Coronary artery (tissue), 2 donors: ENCODE results near the gene SAE1.

Experiments used
- DNase-seq: peaks from one replicate; pipeline ENCODE4 v3.0.0-alpha.2; 2017; ENCODE audit warnings: low spot score
- H3K27ac ChIP-seq, 2 donors: fragments of 200-600 bp; sonication (generic); one replicate each; pipeline ENCODE4 v1.5.1; 2016 to 2019
- H3K4me3 ChIP-seq: fragments of 200-600 bp; sonication (generic); 2 replicates; pipeline ENCODE4 v1.5.1; 2016; ENCODE audit warnings: mild to moderate bottlenecking, moderate library complexity
- TF ChIP-seq, protein P1 (sequence below): fragments of 200-600 bp; sonication (generic); IDR thresholded peaks from one replicate; pipeline ENCODE4 v1.5.1; 2019; ENCODE audit warnings: antibody characterized with exemption

SAE1 gene

DNA sequence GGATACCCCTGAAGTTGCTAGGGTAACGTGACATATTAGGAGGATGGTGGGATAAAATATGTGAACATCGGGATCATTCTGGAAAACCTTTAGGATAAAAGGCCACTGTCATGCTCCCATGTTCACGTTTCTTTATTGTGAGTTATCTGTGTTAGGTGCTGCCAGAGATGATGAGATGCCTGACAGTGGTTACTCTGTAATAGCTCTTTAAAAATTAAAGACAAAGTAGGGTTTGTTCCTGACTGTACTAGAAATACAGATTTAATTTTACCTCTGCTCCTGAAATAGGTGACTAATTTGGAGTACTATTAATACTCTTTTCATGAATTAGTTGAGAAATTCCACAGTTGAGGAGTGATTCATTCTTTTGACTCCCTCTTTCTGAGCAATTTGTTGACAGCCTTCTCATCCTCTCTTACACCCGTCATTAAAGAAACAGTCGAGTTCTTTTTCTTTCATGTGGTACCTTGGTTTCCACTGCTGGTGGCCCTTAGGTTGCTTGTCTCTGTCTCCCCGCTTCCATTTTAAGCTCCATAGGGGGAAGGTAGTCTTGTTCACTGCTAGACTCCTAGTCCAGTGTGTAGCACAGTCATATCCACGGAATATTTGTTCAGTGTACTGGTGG is 28.4 kb downstream of the SAE1 start:
- DNase-seq = no peak
- peak overlapping the region; percentile 52 to 79 for H3K27ac ChIP-seq

DNA sequence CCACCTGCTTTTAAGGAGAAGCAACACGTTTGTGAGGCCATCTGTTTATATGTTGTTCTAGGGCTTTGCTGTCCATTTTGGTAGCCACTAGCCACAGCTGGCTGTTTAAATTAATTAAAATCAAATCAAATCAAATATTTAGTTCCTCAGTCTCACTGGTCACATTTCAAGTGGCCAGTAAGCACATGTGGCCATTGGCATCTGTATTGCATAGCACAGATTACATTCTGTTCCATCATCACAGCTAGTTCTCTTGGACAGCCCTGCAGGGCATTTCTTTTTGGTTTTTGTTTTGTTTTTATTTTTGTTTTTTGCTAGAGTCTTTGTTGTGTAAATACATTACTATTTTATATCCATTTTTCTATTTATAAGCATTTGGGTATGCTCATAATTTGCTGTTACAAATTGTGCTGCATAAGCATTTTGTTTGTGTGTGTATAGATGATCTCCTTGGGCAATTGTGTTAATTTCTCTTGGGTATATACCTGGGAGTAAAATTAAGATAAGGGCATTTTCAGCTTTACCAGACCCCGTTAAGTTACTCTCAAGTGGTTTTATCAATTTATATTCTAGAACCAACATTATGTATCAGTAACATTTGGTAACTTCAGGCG is 31.3 kb downstream of the SAE1 start:
- Histone ChIP-seq H3K27ac (no peak overlapping the region), H3K4me3 (no peak overlapping the region)
- DNase-seq = no peak
- TF ChIP-seq, protein P1, sequence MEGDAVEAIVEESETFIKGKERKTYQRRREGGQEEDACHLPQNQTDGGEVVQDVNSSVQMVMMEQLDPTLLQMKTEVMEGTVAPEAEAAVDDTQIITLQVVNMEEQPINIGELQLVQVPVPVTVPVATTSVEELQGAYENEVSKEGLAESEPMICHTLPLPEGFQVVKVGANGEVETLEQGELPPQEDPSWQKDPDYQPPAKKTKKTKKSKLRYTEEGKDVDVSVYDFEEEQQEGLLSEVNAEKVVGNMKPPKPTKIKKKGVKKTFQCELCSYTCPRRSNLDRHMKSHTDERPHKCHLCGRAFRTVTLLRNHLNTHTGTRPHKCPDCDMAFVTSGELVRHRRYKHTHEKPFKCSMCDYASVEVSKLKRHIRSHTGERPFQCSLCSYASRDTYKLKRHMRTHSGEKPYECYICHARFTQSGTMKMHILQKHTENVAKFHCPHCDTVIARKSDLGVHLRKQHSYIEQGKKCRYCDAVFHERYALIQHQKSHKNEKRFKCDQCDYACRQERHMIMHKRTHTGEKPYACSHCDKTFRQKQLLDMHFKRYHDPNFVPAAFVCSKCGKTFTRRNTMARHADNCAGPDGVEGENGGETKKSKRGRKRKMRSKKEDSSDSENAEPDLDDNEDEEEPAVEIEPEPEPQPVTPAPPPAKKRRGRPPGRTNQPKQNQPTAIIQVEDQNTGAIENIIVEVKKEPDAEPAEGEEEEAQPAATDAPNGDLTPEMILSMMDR = no peak

More for the DNA sequence above, 28.4 kb downstream of the SAE1 start:
- no peak overlapping the region for H3K4me3 ChIP-seq
- TF ChIP-seq, protein P1 = no peak

DNA sequence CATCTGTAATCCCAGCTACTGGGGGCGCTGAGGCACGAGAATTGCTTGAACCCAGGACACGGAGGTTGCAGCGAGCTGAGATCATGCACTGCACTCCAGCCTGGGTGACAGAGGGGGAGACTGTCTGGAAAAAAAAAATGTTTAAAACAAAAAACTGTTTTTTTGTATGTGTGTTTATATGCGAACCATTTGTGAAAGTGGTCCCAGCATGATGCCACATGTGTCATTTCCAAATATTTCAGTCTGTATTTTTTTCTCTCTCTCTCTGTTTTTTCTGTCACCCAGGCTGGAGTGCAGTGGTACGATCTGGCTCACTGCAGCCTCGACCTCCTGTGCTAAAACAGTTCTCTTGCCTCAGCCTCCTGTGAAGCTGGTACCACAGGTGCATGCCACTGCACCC is 37.4 kb downstream of the SAE1 start:
- no peak for DNase-seq
- no peak overlapping the region for H3K27ac ChIP-seq
- no peak overlapping the region for H3K4me3 ChIP-seq
- TF ChIP-seq, protein P1 = no peak

DNA sequence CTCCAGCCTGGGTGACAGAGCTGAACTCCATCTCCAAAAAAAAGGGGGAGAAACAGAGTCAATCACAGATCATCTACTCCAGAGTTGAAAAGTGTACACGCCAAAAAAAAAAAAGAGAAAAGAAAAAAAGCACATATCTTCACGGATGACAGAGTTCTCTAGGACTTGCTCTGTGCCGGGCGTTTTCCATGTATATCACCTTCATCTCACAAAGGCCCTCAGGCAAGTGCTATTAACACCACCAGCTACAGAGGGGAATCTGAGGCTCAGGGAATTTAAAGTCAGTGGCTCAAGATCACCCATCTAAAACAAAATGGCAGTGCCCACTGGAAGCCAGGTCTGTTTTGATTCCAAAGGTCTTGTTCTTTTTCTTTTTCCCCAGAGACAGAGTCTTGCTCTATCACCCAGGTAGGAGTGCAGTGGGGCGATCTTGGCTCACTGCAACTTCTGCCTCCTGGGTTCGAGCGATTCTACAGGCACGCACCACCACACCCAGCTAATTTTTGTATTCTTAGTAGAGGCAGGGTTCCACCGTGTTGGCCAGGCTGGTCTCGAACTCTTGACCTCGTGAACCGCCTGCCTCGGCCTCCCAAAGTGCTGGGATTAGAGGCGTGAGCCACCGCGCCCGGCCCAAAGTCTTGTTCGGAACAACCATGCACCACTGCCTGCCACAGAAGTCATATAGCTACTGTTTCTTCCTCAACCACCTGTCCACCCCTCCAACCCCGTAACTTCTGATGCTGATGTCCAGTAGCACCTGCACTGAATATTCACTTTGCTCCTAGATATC is 42.2 kb downstream of the SAE1 start:
- DNase-seq = no peak
- TF ChIP-seq, protein P1 = no peak
- Histone ChIP-seq H3K4me3 (no peak overlapping the region), H3K27ac (no peak overlapping the region)

DNA sequence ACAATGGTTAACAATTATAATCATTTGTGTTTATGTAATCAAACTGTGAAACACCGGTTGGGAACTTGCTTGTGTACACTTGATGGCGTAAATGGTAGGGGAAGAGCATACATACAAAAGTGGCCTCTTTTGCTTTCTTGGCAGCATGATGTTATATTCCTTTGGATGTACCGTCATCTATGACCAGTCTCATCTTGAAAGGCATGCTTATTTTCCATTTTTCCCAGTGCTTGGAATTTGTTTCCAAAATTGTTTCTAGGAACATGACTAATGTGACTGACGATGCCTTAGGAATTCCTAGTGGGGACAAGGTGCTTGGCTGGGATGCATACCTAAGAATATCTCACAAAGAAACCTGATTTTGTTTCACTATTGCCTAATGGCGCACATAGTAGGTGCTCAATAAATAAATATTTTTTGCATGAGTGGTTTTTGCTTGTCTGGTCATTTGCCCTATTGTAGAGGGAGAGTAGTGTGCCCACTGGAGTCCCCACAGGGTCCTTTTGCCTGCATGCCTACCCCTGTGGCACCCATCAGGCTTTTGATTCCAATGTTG is 45.5 kb downstream of the SAE1 start:
- no peak for DNase-seq
- H3K27ac ChIP-seq = peak overlapping the region; percentile 70 to 74
- TF ChIP-seq, protein P1 = no peak
- no peak overlapping the region for H3K4me3 ChIP-seq

DNA sequence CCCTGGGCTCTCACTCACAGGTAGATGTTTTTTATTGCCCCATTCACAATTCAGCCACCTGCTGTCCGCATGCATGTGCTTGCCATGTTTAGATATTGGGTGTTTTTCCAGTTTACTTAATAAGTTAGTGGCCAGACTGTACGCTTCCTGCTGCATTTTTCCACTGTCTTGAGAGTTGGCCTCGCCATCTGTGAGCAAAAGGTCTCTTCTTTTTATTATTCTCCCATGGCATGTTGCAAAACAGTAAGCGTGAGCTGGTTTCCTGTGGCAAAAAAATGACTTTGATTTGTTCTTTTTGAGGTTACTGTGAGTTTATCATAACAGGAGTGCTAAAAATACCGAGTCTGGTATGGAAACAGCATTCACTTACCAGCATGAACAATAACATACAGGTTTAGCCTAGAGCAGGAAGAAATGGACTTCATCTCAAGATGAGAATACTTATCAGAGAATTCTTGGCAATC is 46.0 kb downstream of the SAE1 start:
- no peak for DNase-seq
- no peak overlapping the region for H3K4me3 ChIP-seq
- TF ChIP-seq, protein P1 = no peak
- H3K27ac ChIP-seq = peak overlapping the region; percentile 70 to 74
